GM23338 (cell line): ENCODE measurements around the gene CALCR. TPM values are rescaled to one million over a fixed set of nuclear protein-coding genes. Genes with fewer than 3 reads are reported as not detected.

Experiments
- ATAC-seq: fragments of 200-7000 bp; cut with Tn5 transposase; 3 replicates; pipeline ENCODE4 v1.9.1; 2020
- DNase-seq: peaks from one replicate; pipeline ENCODE4 v3.0.0-alpha.2; 2015; ENCODE audit warnings: low spot score
- H2AFZ ChIP-seq: fragments of 200-600 bp; sonication (generic); 2 replicates; pipeline ENCODE4 v1.8.0; 2016; ENCODE audit warnings: antibody characterized with exemption, mild to moderate bottlenecking, moderate library complexity
- H3F3A ChIP-seq: fragments of 200-600 bp; sonication (generic); replicated peaks from 2 replicates; pipeline ENCODE4 v1.8.0; 2017; ENCODE audit warnings: antibody characterized with exemption, mixed run types, low read depth
- H3K27ac ChIP-seq: fragments of 200-600 bp; sonication (generic); 2 replicates; pipeline ENCODE4 v1.6.1; 2016; ENCODE audit warnings: low read depth
- H3K27me3 ChIP-seq: fragments of 200-600 bp; sonication (generic); 2 replicates; pipeline ENCODE4 v1.8.0; 2016; ENCODE audit warnings: mild to moderate bottlenecking, mixed run types, moderate library complexity; ENCODE audit not compliant: insufficient read depth
- H3K36me3 ChIP-seq: fragments of 200-600 bp; sonication (generic); 2 replicates; pipeline ENCODE4 v1.8.0; 2016; ENCODE audit warnings: mild to moderate bottlenecking; ENCODE audit not compliant: insufficient read depth
- H3K4me1 ChIP-seq: fragments of 200-600 bp; sonication (generic); 2 replicates; pipeline ENCODE4 v1.8.0; 2016; ENCODE audit warnings: mild to moderate bottlenecking, moderate library complexity; ENCODE audit not compliant: insufficient read depth
- H3K4me2 ChIP-seq: fragments of 200-600 bp; sonication (generic); 2 replicates; pipeline ENCODE4 v1.7.1; 2017; ENCODE audit warnings: mixed run types
- H3K4me3 ChIP-seq: fragments of 200-600 bp; sonication (generic); 2 replicates; pipeline ENCODE4 v1.6.1; 2016; ENCODE audit warnings: mixed run types
- H3K79me2 ChIP-seq: fragments of 200-600 bp; sonication (generic); replicated peaks from 2 replicates; pipeline ENCODE4 v1.8.0; 2017; ENCODE audit warnings: mild to moderate bottlenecking; ENCODE audit not compliant: insufficient read depth
- H3K9me2 ChIP-seq: fragments of 200-600 bp; sonication (generic); 2 replicates; pipeline ENCODE4 v1.8.0; 2017; ENCODE audit not compliant: insufficient read depth
- H4K20me1 ChIP-seq: fragments of 200-600 bp; sonication (generic); replicated peaks from 2 replicates; pipeline ENCODE4 v1.8.0; 2017; ENCODE audit warnings: mild to moderate bottlenecking; ENCODE audit not compliant: insufficient read depth
- H3K27ac Mint-ChIP-seq: 2 replicates; pipeline ENCODE4 v1.8.0; 2020; ENCODE audit warnings: inconsistent platforms, mild to moderate bottlenecking, moderate library complexity, mixed read lengths
- H3K27me3 Mint-ChIP-seq: 3 replicates; pipeline ENCODE4 v1.8.0; 2022; ENCODE audit warnings: low read depth, mild to moderate bottlenecking, moderate library complexity, mixed read lengths, inconsistent platforms; ENCODE audit not compliant: insufficient read depth, poor library complexity
- H3K36me3 Mint-ChIP-seq: 3 replicates; pipeline ENCODE4 v1.8.0; 2021; ENCODE audit warnings: low read depth, mild to moderate bottlenecking, inconsistent platforms, moderate library complexity, mixed read lengths
- H3K4me1 Mint-ChIP-seq: 3 replicates; pipeline ENCODE4 v1.8.0; 2020; ENCODE audit warnings: mild to moderate bottlenecking, inconsistent platforms, mixed read lengths
- H3K4me3 Mint-ChIP-seq: 3 replicates; pipeline ENCODE4 v1.8.0; 2021; ENCODE audit warnings: moderate library complexity, mild to moderate bottlenecking, inconsistent platforms, mixed read lengths
- H3K9me3 Mint-ChIP-seq: 3 replicates; pipeline ENCODE4 v1.8.0; 2020; ENCODE audit warnings: moderate library complexity, mild to moderate bottlenecking, inconsistent platforms, mixed read lengths
- CREB1 ChIP-seq: fragments of 250-450 bp; sonication (Bioruptor Pico); IDR thresholded peaks from 2 replicates; pipeline ENCODE4 v1.5.0; 2020; ENCODE audit warnings: low read depth, mild to moderate bottlenecking, moderate library complexity
- EZH2phosphoT487 ChIP-seq: fragments of 200-600 bp; sonication (generic); IDR thresholded peaks from one replicate; pipeline ENCODE4 v1.8.1; 2018; ENCODE audit warnings: antibody characterized with exemption; ENCODE audit not compliant: unreplicated experiment
- NANOG ChIP-seq: IDR thresholded peaks from 2 replicates; pipeline ENCODE4 v1.6.1; 2016; ENCODE audit warnings: antibody characterized with exemption, borderline replicate concordance
- POLR2AphosphoS5 ChIP-seq: IDR thresholded peaks from 2 replicates; pipeline ENCODE4 v1.6.1; 2016; ENCODE audit warnings: antibody characterized with exemption, low read depth
- STAT1 ChIP-seq: IDR thresholded peaks from one replicate; pipeline ENCODE4 v1.6.1; 2016; ENCODE audit warnings: antibody characterized with exemption; ENCODE audit not compliant: unreplicated experiment
- ZNF114 ChIP-seq: fragments of 250-450 bp; sonication (Bioruptor Pico); IDR thresholded peaks from 2 replicates; pipeline ENCODE4 v1.5.0; 2020; ENCODE audit warnings: mild to moderate bottlenecking, moderate library complexity
- ZNF331 ChIP-seq: fragments of 250-450 bp; sonication (Bioruptor Pico); IDR thresholded peaks from 2 replicates; pipeline ENCODE4 v1.5.0; 2020; ENCODE audit warnings: low read depth, mild to moderate bottlenecking, moderate library complexity
- polyA plus RNA-seq: library from polyadenylated mRNA; unstranded; fragments of >200 nt; fragmentation: Nextera tagmentation; extraction: Ambion mirVana; gene quantifications from 2 replicates; pipeline ENCODE4 v1.2.1, GENCODE V29; 2016
- total RNA-seq: library from RNA; depleted of rRNA; stranded (reverse); fragments of >200 nt; shearing (Covaris generic); gene quantifications from 2 replicates; pipeline ENCODE4 v1.2.3, GENCODE V29; 2014
- TF ChIP-seq, protein P1 (sequence below): IDR thresholded peaks from one replicate; pipeline ENCODE4 v1.6.1; 2018; ENCODE audit warnings: antibody characterized with exemption; ENCODE audit not compliant: unreplicated experiment
- TF ChIP-seq, protein P2 (sequence below): IDR thresholded peaks from 2 replicates; pipeline ENCODE4 v1.6.1; 2016; ENCODE audit warnings: antibody characterized with exemption
- TF ChIP-seq, protein P3 (sequence below): fragments of 250-450 bp; sonication (Bioruptor Pico); IDR thresholded peaks from 2 replicates; pipeline ENCODE4 v1.5.0; 2020; ENCODE audit warnings: mild to moderate bottlenecking, moderate library complexity

CALCR gene
- total and polyA plus RNA-seq, 2 experiments from 2014 or later, result 0.32 to 1.6 TPM

DNA sequence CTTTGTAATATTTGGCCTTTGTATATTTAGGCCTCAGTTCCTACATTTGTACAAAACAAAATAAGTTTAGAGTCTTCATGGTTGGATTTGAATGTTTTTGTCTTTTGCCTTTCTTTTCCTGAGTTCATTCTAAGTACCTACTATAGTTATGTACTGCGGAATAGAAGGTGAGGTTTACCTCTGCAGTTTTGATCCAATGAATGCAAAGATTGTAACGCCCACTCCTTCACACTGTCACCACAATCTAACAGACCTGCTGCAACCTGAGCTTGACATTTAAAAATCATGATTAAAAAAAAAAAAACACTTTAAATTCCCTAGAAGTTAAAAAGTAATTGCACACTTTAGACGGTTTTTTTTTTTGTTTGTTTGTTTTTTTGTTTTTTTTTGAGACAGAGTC lies 145.0 kb downstream of the CALCR start:
- H3K4me1 ChIP-seq, result no peaks in the 10 kb centered on the region; the same call in 1 of the 2 replicates
- Mint-ChIP-seq H3K27me3 (no peaks in the 10 kb centered on the region), H3K36me3 (no peaks in the 10 kb centered on the region), H3K4me3 (no peak overlapping the region), H3K27ac (no peak overlapping the region; the same call in 1 of the 2 replicates), H3K9me3 (no peaks in the 10 kb centered on the region), H3K4me1 (peaks cover 11% of the 10 kb centered on the region; the same call in 2 of the 3 replicates)
- H3K27ac ChIP-seq, result no peak overlapping the region
- ATAC-seq (no peak), DNase-seq (no peak)
- no peaks in the 10 kb centered on the region for H3F3A ChIP-seq
- no peaks in the 10 kb centered on the region for H3K9me2 ChIP-seq
- no peak overlapping the region for H2AFZ ChIP-seq
- no peaks in the 10 kb centered on the region for H3K27me3 ChIP-seq
- H3K4me2 ChIP-seq, result no peak overlapping the region
- no peak overlapping the region for H3K4me3 ChIP-seq
- no peaks in the 10 kb centered on the region for H3K79me2 ChIP-seq
- H4K20me1 ChIP-seq, result no peaks in the 10 kb centered on the region
- no peaks in the 10 kb centered on the region for H3K36me3 ChIP-seq
- TF ChIP-seq NANOG (no peak), EZH2phosphoT487 (no peak), STAT1 (no peak), ZNF114 (no peak), POLR2AphosphoS5 (no peak), CREB1 (CRISPR knock-in tag) (no peak), ZNF331 (CRISPR knock-in tag) (no peak)
- TF ChIP-seq, protein P1, sequence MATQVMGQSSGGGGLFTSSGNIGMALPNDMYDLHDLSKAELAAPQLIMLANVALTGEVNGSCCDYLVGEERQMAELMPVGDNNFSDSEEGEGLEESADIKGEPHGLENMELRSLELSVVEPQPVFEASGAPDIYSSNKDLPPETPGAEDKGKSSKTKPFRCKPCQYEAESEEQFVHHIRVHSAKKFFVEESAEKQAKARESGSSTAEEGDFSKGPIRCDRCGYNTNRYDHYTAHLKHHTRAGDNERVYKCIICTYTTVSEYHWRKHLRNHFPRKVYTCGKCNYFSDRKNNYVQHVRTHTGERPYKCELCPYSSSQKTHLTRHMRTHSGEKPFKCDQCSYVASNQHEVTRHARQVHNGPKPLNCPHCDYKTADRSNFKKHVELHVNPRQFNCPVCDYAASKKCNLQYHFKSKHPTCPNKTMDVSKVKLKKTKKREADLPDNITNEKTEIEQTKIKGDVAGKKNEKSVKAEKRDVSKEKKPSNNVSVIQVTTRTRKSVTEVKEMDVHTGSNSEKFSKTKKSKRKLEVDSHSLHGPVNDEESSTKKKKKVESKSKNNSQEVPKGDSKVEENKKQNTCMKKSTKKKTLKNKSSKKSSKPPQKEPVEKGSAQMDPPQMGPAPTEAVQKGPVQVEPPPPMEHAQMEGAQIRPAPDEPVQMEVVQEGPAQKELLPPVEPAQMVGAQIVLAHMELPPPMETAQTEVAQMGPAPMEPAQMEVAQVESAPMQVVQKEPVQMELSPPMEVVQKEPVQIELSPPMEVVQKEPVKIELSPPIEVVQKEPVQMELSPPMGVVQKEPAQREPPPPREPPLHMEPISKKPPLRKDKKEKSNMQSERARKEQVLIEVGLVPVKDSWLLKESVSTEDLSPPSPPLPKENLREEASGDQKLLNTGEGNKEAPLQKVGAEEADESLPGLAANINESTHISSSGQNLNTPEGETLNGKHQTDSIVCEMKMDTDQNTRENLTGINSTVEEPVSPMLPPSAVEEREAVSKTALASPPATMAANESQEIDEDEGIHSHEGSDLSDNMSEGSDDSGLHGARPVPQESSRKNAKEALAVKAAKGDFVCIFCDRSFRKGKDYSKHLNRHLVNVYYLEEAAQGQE, result no peak
- TF ChIP-seq, protein P2, sequence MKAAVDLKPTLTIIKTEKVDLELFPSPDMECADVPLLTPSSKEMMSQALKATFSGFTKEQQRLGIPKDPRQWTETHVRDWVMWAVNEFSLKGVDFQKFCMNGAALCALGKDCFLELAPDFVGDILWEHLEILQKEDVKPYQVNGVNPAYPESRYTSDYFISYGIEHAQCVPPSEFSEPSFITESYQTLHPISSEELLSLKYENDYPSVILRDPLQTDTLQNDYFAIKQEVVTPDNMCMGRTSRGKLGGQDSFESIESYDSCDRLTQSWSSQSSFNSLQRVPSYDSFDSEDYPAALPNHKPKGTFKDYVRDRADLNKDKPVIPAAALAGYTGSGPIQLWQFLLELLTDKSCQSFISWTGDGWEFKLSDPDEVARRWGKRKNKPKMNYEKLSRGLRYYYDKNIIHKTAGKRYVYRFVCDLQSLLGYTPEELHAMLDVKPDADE, result no peak

DNA sequence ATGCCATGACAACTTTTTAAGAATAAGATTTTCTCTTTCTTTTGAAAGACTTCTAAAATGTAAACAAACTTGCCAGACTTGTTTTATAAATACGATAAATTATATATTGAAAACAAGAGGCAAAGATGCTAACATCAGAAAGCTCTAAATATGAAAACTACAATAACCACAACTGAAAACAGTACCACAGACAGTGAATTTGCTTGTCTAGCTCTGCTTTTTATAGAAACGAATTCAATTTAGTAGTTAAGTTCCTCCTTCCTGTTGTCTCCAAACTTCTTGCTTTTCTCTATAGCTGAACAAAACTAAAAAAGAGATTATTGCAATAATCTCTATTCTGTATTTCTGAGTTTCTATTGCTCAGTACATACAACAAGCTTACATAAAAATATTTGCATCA lies 147.4 kb downstream of the CALCR start:
- DNase-seq, result no peak
- Histone ChIP-seq H3F3A (no peaks in the 10 kb centered on the region), H3K9me2 (no peaks in the 10 kb centered on the region), H3K4me2 (no peak overlapping the region), H4K20me1 (no peaks in the 10 kb centered on the region), H3K4me1 (no peaks in the 10 kb centered on the region; the same call in 1 of the 2 replicates), H3K4me3 (no peak overlapping the region), H3K27me3 (no peaks in the 10 kb centered on the region), H3K79me2 (no peaks in the 10 kb centered on the region), H3K27ac (no peak overlapping the region), H3K36me3 (no peaks in the 10 kb centered on the region), H2AFZ (no peak overlapping the region)
- no peaks in the 10 kb centered on the region for H3K9me3 Mint-ChIP-seq
- no peak overlapping the region for H3K4me3 Mint-ChIP-seq
- no peak overlapping the region for H3K27ac Mint-ChIP-seq
- no peaks in the 10 kb centered on the region for H3K36me3 Mint-ChIP-seq
- ATAC-seq, result no peak
- peaks cover 11% of the 10 kb centered on the region; the same call in 2 of the 3 replicates for H3K4me1 Mint-ChIP-seq
- H3K27me3 Mint-ChIP-seq, result no peaks in the 10 kb centered on the region
- TF ChIP-seq POLR2AphosphoS5 (no peak), NANOG (no peak), EZH2phosphoT487 (no peak)
- TF ChIP-seq, protein P3, sequence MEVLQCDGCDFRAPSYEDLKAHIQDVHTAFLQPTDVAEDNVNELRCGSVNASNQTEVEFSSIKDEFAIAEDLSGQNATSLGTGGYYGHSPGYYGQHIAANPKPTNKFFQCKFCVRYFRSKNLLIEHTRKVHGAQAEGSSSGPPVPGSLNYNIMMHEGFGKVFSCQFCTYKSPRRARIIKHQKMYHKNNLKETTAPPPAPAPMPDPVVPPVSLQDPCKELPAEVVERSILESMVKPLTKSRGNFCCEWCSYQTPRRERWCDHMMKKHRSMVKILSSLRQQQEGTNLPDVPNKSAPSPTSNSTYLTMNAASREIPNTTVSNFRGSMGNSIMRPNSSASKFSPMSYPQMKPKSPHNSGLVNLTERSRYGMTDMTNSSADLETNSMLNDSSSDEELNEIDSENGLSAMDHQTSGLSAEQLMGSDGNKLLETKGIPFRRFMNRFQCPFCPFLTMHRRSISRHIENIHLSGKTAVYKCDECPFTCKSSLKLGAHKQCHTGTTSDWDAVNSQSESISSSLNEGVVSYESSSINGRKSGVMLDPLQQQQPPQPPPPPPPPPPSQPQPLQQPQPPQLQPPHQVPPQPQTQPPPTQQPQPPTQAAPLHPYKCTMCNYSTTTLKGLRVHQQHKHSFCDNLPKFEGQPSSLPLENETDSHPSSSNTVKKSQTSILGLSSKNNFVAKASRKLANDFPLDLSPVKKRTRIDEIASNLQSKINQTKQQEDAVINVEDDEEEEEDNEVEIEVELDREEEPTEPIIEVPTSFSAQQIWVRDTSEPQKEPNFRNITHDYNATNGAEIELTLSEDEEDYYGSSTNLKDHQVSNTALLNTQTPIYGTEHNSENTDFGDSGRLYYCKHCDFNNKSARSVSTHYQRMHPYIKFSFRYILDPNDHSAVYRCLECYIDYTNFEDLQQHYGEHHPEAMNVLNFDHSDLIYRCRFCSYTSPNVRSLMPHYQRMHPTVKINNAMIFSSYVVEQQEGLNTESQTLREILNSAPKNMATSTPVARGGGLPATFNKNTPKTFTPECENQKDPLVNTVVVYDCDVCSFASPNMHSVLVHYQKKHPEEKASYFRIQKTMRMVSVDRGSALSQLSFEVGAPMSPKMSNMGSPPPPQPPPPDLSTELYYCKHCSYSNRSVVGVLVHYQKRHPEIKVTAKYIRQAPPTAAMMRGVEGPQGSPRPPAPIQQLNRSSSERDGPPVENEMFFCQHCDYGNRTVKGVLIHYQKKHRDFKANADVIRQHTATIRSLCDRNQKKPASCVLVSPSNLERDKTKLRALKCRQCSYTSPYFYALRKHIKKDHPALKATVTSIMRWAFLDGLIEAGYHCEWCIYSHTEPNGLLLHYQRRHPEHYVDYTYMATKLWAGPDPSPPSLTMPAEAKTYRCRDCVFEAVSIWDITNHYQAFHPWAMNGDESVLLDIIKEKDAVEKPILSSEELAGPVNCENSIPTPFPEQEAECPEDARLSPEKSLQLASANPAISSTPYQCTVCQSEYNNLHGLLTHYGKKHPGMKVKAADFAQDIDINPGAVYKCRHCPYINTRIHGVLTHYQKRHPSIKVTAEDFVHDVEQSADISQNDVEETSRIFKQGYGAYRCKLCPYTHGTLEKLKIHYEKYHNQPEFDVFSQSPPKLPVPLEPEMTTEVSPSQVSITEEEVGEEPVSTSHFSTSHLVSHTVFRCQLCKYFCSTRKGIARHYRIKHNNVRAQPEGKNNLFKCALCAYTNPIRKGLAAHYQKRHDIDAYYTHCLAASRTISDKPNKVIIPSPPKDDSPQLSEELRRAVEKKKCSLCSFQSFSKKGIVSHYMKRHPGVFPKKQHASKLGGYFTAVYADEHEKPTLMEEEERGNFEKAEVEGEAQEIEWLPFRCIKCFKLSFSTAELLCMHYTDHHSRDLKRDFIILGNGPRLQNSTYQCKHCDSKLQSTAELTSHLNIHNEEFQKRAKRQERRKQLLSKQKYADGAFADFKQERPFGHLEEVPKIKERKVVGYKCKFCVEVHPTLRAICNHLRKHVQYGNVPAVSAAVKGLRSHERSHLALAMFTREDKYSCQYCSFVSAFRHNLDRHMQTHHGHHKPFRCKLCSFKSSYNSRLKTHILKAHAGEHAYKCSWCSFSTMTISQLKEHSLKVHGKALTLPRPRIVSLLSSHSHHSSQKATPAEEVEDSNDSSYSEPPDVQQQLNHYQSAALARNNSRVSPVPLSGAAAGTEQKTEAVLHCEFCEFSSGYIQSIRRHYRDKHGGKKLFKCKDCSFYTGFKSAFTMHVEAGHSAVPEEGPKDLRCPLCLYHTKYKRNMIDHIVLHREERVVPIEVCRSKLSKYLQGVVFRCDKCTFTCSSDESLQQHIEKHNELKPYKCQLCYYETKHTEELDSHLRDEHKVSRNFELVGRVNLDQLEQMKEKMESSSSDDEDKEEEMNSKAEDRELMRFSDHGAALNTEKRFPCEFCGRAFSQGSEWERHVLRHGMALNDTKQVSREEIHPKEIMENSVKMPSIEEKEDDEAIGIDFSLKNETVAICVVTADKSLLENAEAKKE, result no peak
- TF ChIP-seq, protein P2, result no peak
